Measurements from ENCODE around the gene TP63.
"Not testable (repeated sequence)": the region's sequence is repeated elsewhere in the genome, so short reads cannot be mapped to it uniquely, and the experiment has no call there.

Gene TP63

GRCh38 chr3:189631373-189631408 is at the start of gene TP63:
TP63 (plus strand) TSS chr3:189631389; CDS start chr3:189631516, 127 bp downstream.
- DNase-seq: no peak

- no peak for DNase-seq
Measured at GRCh38 chr3:189582179-189582578, 49.0 kb upstream of the TP63 start.

- no peak for DNase-seq
Measured at GRCh38 chr3:189584645-189585044, 46.5 kb upstream of the TP63 start.

- DNase-seq: no peak
Measured at GRCh38 chr3:189586941-189587663, 44.1 kb upstream of the TP63 start.

- DNase-seq: no peak
Measured at GRCh38 chr3:189587664-189588040, 43.5 kb upstream of the TP63 start.

GRCh38 chr3:189588070-189588469 is 43.1 kb upstream of the TP63 start:
- no peak for DNase-seq

GRCh38 chr3:189588475-189589178 is 42.6 kb upstream of the TP63 start:
- DNase-seq: no peak

GRCh38 chr3:189589179-189589569 is 42.0 kb upstream of the TP63 start:
- DNase-seq: no peak

GRCh38 chr3:189590223-189590622 is 41.0 kb upstream of the TP63 start:
- no peak for DNase-seq

- no peak for DNase-seq
Measured at GRCh38 chr3:189593581-189593980, 37.6 kb upstream of the TP63 start.

GRCh38 chr3:189596078-189596979 is 34.9 kb upstream of the TP63 start:
- not testable (repeated sequence) for DNase-seq

GRCh38 chr3:189597918-189598317 is 33.3 kb upstream of the TP63 start:
- no peak for DNase-seq

- no peak for DNase-seq
Measured at GRCh38 chr3:189598530-189599225, 32.5 kb upstream of the TP63 start.

GRCh38 chr3:189602471-189602870 is 28.7 kb upstream of the TP63 start:
- no peak for DNase-seq

- DNase-seq: no peak
Measured at GRCh38 chr3:189605717-189606116, 25.5 kb upstream of the TP63 start.

GRCh38 chr3:189606774-189607173 is 24.4 kb upstream of the TP63 start:
- DNase-seq: no peak

GRCh38 chr3:189612641-189613040 is 18.5 kb upstream of the TP63 start:
- not testable (repeated sequence) for DNase-seq

- no peak for DNase-seq
Measured at GRCh38 chr3:189613122-189613521, 18.1 kb upstream of the TP63 start.

GRCh38 chr3:189621948-189622603 is 9.1 kb upstream of the TP63 start:
- DNase-seq: no peak

GRCh38 chr3:189622629-189623028 is 8.6 kb upstream of the TP63 start:
- no peak for DNase-seq

GRCh38 chr3:189624130-189624529 is 7.1 kb upstream of the TP63 start:
- DNase-seq: no peak

GRCh38 chr3:189625071-189625470 is 6.1 kb upstream of the TP63 start:
- DNase-seq: no peak

GRCh38 chr3:189625572-189625971 is 5.6 kb upstream of the TP63 start:
- DNase-seq: no peak
